HepG2 (cell line): ENCODE measurements around the gene MTF1.

Source experiments
- ATRX ChIP-seq: sonication (generic); formaldehyde crosslinking; IDR thresholded peaks from 2 replicates; pipeline ENCODE4 v1.4.0; 2020; ENCODE audit warnings: missing genetic modification reagents, borderline replicate concordance
- BRD4 ChIP-seq: sonication (generic); formaldehyde crosslinking; IDR thresholded peaks from 2 replicates; pipeline ENCODE4 v1.4.0; 2020; ENCODE audit warnings: missing genetic modification reagents
- MYC ChIP-seq: sonication (generic); formaldehyde crosslinking; IDR thresholded peaks from 2 replicates; pipeline ENCODE4 v1.9.0; 2021; ENCODE audit warnings: missing genetic modification reagents, borderline replicate concordance
- PCBP1 ChIP-seq: fragments of 200-400 bp; formaldehyde crosslinking; IDR thresholded peaks from 2 replicates; pipeline ENCODE4 v1.6.1; 2017; ENCODE audit warnings: mild to moderate bottlenecking, low read depth, low read length, borderline replicate concordance
- POLR2A ChIP-seq, 2 experiments: IDR thresholded peaks; 2 replicates each; pipeline ENCODE4 v1.6.1; 2011; ENCODE audit warnings: low read depth in 2 of 2, low read length in 2 of 2, mild to moderate bottlenecking in 1 of 2, moderate library complexity in 1 of 2; ENCODE audit not compliant: insufficient read depth in 1 of 2
- RARA ChIP-seq: IDR thresholded peaks from 2 replicates; pipeline ENCODE4 v1.6.1; 2016; ENCODE audit warnings: missing genetic modification reagents, missing compliant biosample characterization
- RNF2 ChIP-seq: fragments of 450-650 bp; conservative IDR thresholded peaks from 2 replicates; pipeline ENCODE4 v1.6.1; 2016; ENCODE audit warnings: low read depth
- RXRA ChIP-seq: sonication (generic); formaldehyde crosslinking; IDR thresholded peaks from 2 replicates; pipeline ENCODE4 v1.5.1; 2020; ENCODE audit warnings: missing genetic modification reagents
- SMAD1 ChIP-seq: sonication (generic); formaldehyde crosslinking; IDR thresholded peaks from 2 replicates; pipeline ENCODE4 v1.4.0; 2020; ENCODE audit warnings: missing genetic modification reagents, low read depth, mild to moderate bottlenecking, borderline replicate concordance
- ZNF3 ChIP-seq: IDR thresholded peaks from 2 replicates; pipeline ENCODE4 v1.7.0; 2017; ENCODE audit warnings: inconsistent platforms
- ZNF609 ChIP-seq: sonication (generic); formaldehyde crosslinking; IDR thresholded peaks from 2 replicates; pipeline ENCODE4 v1.4.0; 2020; ENCODE audit warnings: mild to moderate bottlenecking, missing genetic modification reagents, borderline replicate concordance
- TF ChIP-seq, protein P1 (sequence below): sonication (generic); formaldehyde crosslinking; IDR thresholded peaks from 2 replicates; pipeline ENCODE4 v1.5.0; 2020; ENCODE audit warnings: mild to moderate bottlenecking, missing genetic modification reagents, moderate library complexity
- TF ChIP-seq, protein P2 (sequence below): sonication (generic); formaldehyde crosslinking; IDR thresholded peaks from 2 replicates; pipeline ENCODE4 v1.4.0; 2020; ENCODE audit warnings: missing genetic modification reagents
- TF ChIP-seq, protein P3 (sequence below): IDR thresholded peaks from 2 replicates; pipeline ENCODE4 v1.6.1; 2012; ENCODE audit warnings: low read depth, low read length, improper control_type of control experiment

GRCh38 chr1:37845786-37846185 lies 13.6 kb downstream of the MTF1 start:
- TF ChIP-seq, protein P1, sequence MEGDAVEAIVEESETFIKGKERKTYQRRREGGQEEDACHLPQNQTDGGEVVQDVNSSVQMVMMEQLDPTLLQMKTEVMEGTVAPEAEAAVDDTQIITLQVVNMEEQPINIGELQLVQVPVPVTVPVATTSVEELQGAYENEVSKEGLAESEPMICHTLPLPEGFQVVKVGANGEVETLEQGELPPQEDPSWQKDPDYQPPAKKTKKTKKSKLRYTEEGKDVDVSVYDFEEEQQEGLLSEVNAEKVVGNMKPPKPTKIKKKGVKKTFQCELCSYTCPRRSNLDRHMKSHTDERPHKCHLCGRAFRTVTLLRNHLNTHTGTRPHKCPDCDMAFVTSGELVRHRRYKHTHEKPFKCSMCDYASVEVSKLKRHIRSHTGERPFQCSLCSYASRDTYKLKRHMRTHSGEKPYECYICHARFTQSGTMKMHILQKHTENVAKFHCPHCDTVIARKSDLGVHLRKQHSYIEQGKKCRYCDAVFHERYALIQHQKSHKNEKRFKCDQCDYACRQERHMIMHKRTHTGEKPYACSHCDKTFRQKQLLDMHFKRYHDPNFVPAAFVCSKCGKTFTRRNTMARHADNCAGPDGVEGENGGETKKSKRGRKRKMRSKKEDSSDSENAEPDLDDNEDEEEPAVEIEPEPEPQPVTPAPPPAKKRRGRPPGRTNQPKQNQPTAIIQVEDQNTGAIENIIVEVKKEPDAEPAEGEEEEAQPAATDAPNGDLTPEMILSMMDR (CRISPR knock-in tag): no peak
- TF ChIP-seq POLR2A (IDR thresholded peaks at IDR 0.05; ENCODE audit: insufficient read depth in 1 of 2, low read depth in 2 of 2, low read length in 2 of 2) (no peak), MYC (no peak), RNF2 (no peak), ZNF609 (no peak), SMAD1 (CRISPR knock-in tag) (no peak), RXRA (CRISPR knock-in tag) (no peak), PCBP1 (no peak), ZNF3 (CRISPR knock-in tag) (no peak), BRD4 (CRISPR knock-in tag) (no peak), RARA (CRISPR knock-in tag) (no peak), ATRX (no peak)
- TF ChIP-seq, protein P2, sequence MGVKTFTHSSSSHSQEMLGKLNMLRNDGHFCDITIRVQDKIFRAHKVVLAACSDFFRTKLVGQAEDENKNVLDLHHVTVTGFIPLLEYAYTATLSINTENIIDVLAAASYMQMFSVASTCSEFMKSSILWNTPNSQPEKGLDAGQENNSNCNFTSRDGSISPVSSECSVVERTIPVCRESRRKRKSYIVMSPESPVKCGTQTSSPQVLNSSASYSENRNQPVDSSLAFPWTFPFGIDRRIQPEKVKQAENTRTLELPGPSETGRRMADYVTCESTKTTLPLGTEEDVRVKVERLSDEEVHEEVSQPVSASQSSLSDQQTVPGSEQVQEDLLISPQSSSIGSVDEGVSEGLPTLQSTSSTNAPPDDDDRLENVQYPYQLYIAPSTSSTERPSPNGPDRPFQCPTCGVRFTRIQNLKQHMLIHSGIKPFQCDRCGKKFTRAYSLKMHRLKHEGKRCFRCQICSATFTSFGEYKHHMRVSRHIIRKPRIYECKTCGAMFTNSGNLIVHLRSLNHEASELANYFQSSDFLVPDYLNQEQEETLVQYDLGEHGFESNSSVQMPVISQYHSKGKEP (CRISPR knock-in tag): no peak
- TF ChIP-seq, protein P3, sequence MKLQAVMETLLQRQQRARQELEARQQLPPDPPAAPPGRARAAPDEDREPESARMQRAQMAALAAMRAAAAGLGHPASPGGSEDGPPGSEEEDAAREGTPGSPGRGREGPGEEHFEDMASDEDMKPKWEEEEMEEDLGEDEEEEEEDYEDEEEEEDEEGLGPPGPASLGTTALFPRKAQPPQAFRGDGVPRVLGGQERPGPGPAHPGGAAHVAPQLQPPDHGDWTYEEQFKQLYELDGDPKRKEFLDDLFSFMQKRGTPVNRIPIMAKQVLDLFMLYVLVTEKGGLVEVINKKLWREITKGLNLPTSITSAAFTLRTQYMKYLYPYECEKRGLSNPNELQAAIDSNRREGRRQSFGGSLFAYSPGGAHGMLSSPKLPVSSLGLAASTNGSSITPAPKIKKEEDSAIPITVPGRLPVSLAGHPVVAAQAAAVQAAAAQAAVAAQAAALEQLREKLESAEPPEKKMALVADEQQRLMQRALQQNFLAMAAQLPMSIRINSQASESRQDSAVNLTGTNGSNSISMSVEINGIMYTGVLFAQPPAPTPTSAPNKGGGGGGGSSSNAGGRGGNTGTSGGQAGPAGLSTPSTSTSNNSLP: no peak
